K562 (cell line): Measurements from ENCODE around the gene FAM181B.

Source experiments
- FOSL1 ChIP-seq: fragments of 200-800 bp; sonication (Bioruptor generic); conservative IDR thresholded peaks from 2 replicates; pipeline ENCODE4 v1.6.1; 2016; ENCODE audit warnings: missing genetic modification characterization, missing compliant biosample characterization
- POLR2A ChIP-seq: fragments of 450-650 bp; conservative IDR thresholded peaks from 2 replicates; pipeline ENCODE4 v1.6.1; 2016
- SMARCB1 ChIP-seq: IDR thresholded peaks from 2 replicates; pipeline ENCODE4 v1.6.1; 2011; ENCODE audit warnings: improper control_type of control experiment, low read depth; ENCODE audit not compliant: insufficient read length
- SRSF1 ChIP-seq: fragments of 200-400 bp; formaldehyde crosslinking; IDR thresholded peaks from 2 replicates; pipeline ENCODE4 v1.6.1; 2017; ENCODE audit warnings: mild to moderate bottlenecking, low read depth, low read length, moderate library complexity
- TOE1 ChIP-seq, 2 experiments: fragments of 450-650 bp in 1 of 2; sonication (generic) in 1 of 2; formaldehyde crosslinking in 1 of 2; IDR thresholded peaks; 2 replicates each; pipeline versions ENCODE4 v1.7.1 to v1.8.0; 2016 to 2022; ENCODE audit warnings: borderline replicate concordance in 2 of 2, mild to moderate bottlenecking in 2 of 2, antibody characterized with exemption in 1 of 2, inconsistent platforms in 1 of 2, low read depth in 1 of 2, missing genetic modification reagents in 1 of 2, moderate library complexity in 1 of 2
- ZNF184 ChIP-seq: sonication (generic); formaldehyde crosslinking; IDR thresholded peaks from 2 replicates; pipeline ENCODE4 v1.5.0; 2020; ENCODE audit warnings: missing genetic modification reagents
- ZNF197 ChIP-seq: fragments of 200-800 bp; sonication (Bioruptor generic); IDR thresholded peaks from 2 replicates; pipeline ENCODE4 v1.6.1; 2016; ENCODE audit warnings: low read depth, missing genetic modification characterization, missing compliant biosample characterization

DNA sequence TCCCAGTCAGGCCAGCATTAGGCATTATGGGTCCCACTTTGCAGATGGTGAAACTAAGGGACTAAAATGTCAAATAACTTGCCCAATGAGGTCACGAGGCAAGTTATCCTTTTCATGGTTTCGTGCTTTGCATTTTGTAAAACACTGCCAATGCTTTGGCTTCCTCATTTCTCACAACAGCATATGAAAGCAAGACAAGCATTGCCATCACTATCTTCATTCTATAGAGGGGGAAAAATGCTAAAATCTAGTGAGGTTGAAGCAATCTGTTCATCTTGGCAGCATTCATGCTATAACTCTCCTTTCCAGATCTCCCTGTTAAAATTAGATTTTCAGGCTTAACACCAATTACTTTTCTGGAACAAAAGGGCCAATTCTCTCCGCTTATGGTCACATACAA lies 14.8 kb downstream of the FAM181B start:
- no peak for TF ChIP-seq SRSF1
- no peak for TF ChIP-seq POLR2A
- no peak for TF ChIP-seq TOE1 (IDR thresholded peaks at IDR 0.05; ENCODE audit: borderline replicate concordance)
- TF ChIP-seq TOE1 (CRISPR knock-in tag; IDR thresholded peaks at IDR 0.05; ENCODE audit: borderline replicate concordance, low read depth): no peak
- no peak for TF ChIP-seq ZNF184
- no peak for TF ChIP-seq ZNF197 (CRISPR knock-in tag)
- TF ChIP-seq FOSL1 (tag): no peak
- no peak for TF ChIP-seq SMARCB1
